Measurements from ENCODE around the gene SEMG2. TPM values are rescaled to one million over a fixed set of nuclear protein-coding genes. Genes with fewer than 3 reads are reported as not detected.

The SEMG2 gene
- total RNA-seq, 1 experiment from 2014 or later, result not detected

Other genes starting within 250 kb of the SEMG2 start
- gene KCNS1, start 120.2 kb upstream of the SEMG2 start, total RNA-seq (2021), result 0.15 TPM in 1 of 2 replicates, not detected in the other
- gene WFDC5, start 106.2 kb upstream of the SEMG2 start, total RNA-seq (2021), result not detected in 2 replicates
- not detected in 2 replicates for gene WFDC12, start 96.9 kb upstream of the SEMG2 start, total RNA-seq (2021)
- 4.6 and 6.6 TPM in 2 replicates for gene PI3, start 46.5 kb upstream of the SEMG2 start, total RNA-seq (2021)
- not detected in 2 replicates for gene SEMG1, start 14.3 kb upstream of the SEMG2 start, total RNA-seq (2021)
- gene SLPI, start 33.2 kb downstream of the SEMG2 start, total RNA-seq (2021), result 55.1 and 111 TPM in 2 replicates
- not detected in 2 replicates for gene RBPJL, start 85.5 kb downstream of the SEMG2 start, total RNA-seq (2021)
- 0.33 and 0.60 TPM in 2 replicates for gene MATN4, start 86.9 kb downstream of the SEMG2 start, total RNA-seq (2021)
- 114 and 117 TPM in 2 replicates for gene SDC4, start 127.1 kb downstream of the SEMG2 start, total RNA-seq (2021)
- gene SYS1, start 141.8 kb downstream of the SEMG2 start, total RNA-seq (2021), result 35.1 and 38.8 TPM in 2 replicates
- 0.23 TPM in 1 of 2 replicates, not detected in the other for gene TP53TG5, start 157.0 kb downstream of the SEMG2 start, total RNA-seq (2021)
- gene DBNDD2, start 186.9 kb downstream of the SEMG2 start, total RNA-seq (2021), result 69.0 and 77.1 TPM in 2 replicates
- gene PIGT, start 194.8 kb downstream of the SEMG2 start, total RNA-seq (2021), result 101 and 121 TPM in 2 replicates
- gene WFDC2, start 248.4 kb downstream of the SEMG2 start, total RNA-seq (2021), result 159 and 185 TPM in 2 replicates

All from PC-9 (cell line).